DLD1 (cell line): ENCODE measurements around the gene TRIM44.

ENCODE experiments used
- in situ Hi-C: cut with HindIII; loops from 2 replicates; pipeline ENCODE4 v1.10.0; 2017; ENCODE audit warnings: low sequenced_read_pairs

Gene TRIM44, protein sequence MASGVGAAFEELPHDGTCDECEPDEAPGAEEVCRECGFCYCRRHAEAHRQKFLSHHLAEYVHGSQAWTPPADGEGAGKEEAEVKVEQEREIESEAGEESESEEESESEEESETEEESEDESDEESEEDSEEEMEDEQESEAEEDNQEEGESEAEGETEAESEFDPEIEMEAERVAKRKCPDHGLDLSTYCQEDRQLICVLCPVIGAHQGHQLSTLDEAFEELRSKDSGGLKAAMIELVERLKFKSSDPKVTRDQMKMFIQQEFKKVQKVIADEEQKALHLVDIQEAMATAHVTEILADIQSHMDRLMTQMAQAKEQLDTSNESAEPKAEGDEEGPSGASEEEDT

DNA sequence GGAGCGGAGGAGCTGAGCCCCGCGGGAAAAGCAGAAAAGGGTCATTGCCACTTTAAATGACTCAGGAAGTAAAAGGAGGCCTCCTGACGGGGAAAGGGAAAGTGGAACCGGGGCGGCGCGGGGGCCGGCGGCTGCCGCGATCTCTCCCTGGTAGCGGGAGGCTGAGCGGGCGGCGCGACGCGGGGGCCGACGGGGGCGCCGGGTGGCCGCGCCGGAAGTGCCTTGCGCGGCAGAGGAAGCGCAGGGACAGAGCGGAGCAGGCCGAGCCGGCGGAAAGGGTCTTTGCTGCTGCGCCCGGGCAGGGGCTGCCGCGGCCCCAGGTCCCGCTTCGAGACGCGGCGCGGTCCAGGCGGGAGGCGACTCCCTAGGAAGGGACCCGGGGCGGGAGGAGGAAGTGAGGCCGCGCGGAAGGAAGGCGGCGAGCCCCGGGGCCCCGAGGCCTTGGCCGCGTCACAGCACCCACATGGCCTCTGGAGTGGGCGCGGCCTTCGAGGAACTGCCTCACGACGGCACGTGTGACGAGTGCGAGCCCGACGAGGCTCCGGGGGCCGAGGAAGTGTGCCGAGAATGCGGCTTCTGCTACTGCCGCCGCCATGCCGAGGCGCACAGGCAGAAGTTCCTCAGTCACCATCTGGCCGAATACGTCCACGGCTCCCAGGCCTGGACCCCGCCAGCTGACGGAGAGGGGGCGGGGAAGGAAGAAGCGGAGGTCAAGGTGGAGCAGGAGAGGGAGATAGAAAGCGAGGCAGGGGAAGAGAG, at the start of gene TRIM44:
TSS of gene TRIM44 (plus strand) at position 127 of the 759 bp plus-strand sequence. CDS start at position 464, 337 bp downstream.
- in situ Hi-C loops: no loop called here

DNA sequence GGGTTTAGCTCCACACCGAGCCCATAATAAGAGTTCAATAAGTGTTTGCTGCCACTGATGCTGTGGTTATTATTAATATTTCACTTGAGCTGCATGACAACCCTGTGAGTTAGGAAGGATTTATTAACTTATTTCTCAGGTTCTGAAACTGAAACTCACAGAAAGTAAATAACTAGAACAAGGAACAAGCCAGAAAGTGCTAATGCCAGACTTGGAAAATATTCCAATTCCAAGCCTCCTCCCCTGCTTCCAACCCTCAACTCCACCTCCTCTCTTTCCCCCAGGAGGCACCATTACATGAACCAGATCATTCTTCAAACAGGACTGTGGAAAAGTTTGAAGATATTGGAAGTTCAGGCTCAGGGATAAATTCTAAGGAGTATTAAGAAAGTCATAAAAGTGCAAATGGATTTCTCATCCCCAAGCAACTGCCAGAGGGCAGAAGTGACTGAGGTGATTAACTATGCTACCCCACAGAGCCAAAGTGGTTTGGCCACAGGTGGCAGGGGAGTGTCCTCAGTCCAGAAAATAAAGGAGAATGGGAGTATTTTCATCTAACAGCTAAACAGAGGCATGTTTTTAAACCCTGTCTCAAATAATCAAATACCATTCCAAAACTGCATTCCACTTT, 47.5 kb upstream of the TRIM44 start:
- in situ Hi-C loops: loop anchor here (25.0 kb wide), 1 partner anchor 647 kb away; no protein-coding TSS in a partner anchor

GRCh38 chr11:35615921-35616900, 46.4 kb upstream of the TRIM44 start:
- in situ Hi-C loops: loop anchor here (25.0 kb wide), 1 partner anchor 646 kb away; no protein-coding TSS in a partner anchor

DNA sequence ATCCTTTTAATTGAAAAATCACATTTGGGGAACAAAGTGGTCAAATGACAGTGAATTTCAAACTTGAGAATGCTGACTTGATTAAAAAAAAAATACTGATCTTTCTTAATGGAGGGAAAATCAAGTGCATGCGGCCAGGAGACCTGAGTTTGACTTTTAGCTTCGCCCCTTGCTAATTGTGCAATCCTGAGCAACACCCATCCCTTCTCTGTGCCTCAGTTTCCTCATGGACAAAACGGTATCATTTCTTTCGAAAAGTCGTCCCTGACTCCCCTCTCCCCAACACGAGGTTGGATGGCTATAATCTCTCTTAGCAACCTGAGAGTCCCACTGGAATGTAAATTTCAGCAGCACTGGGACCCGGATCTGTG, 45.3 kb upstream of the TRIM44 start:
- in situ Hi-C loops: loop anchor here (25.0 kb wide), 1 partner anchor 645 kb away; no protein-coding TSS in a partner anchor

DNA sequence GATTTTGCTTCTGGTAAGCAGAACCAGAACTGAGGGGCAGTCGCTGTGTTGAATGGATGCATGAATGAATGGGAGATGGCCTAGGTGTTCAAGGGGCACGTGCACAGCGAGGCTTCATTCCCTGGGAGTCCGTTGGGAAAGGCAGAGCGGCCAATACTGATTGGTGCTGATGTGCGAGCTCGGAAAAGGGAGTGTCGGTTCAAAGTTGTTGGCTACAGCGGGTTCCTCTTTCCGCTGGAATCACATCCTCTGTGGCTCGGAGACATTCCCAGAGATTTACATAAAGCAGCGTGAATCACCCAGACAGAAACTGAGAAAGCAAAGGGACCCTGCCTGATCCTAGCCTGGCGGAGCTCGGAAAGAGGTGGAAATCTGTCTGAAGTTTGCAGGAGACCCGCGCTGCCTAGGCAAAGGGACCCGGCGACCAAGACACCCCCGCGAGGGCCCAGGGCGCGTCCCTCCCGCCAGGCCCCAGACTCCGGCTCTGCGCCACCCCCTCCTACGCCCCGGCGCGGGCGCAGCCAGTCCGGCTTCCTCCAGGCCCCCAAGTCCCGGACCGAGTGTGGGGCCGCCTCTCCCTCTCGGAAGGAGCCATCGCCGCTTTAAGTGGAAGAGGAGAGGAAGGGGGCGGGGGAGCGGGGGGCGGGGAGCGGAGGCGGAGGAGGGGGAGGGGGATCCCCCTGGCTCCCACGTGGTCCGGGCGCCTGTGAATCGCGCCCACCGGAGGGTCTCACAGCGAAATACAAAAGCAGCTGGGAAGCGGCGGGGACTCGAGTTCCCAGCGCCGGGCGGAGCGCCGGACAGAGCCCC, 44.7 kb upstream of the TRIM44 start, which contains the start of gene FJX1:
TSS of gene FJX1 (plus strand) at position 774 of the 810 bp plus-strand sequence. CDS start 177 bp downstream, outside the sequence.
- in situ Hi-C loops: loop anchor here (25.0 kb wide), 1 partner anchor 644 kb away; no protein-coding TSS in a partner anchor

- in situ Hi-C loops: loop anchor here (25.0 kb wide), 1 partner anchor 644 kb away; no protein-coding TSS in a partner anchor
Measured at GRCh38 chr11:35618497-35619115, 44.0 kb upstream of the TRIM44 start.

DNA sequence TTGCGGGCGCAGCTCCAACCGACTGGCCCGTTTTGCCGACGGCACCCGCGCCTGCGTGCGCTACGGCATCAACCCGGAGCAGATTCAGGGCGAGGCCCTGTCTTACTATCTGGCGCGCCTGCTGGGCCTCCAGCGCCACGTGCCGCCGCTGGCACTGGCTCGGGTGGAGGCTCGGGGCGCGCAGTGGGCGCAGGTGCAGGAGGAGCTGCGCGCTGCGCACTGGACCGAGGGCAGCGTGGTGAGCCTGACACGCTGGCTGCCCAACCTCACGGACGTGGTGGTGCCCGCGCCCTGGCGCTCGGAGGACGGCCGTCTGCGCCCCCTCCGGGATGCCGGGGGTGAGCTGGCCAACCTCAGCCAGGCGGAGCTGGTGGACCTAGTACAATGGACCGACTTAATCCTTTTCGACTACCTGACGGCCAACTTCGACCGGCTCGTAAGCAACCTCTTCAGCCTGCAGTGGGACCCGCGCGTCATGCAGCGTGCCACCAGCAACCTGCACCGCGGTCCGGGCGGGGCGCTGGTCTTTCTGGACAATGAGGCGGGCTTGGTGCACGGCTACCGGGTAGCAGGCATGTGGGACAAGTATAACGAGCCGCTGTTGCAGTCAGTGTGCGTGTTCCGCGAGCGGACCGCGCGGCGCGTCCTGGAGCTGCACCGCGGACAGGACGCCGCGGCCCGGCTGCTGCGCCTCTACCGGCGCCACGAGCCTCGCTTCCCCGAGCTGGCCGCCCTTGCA, 43.3 kb upstream of the TRIM44 start:
- in situ Hi-C loops: loop anchor here (25.0 kb wide), 1 partner anchor 643 kb away; no protein-coding TSS in a partner anchor

DNA sequence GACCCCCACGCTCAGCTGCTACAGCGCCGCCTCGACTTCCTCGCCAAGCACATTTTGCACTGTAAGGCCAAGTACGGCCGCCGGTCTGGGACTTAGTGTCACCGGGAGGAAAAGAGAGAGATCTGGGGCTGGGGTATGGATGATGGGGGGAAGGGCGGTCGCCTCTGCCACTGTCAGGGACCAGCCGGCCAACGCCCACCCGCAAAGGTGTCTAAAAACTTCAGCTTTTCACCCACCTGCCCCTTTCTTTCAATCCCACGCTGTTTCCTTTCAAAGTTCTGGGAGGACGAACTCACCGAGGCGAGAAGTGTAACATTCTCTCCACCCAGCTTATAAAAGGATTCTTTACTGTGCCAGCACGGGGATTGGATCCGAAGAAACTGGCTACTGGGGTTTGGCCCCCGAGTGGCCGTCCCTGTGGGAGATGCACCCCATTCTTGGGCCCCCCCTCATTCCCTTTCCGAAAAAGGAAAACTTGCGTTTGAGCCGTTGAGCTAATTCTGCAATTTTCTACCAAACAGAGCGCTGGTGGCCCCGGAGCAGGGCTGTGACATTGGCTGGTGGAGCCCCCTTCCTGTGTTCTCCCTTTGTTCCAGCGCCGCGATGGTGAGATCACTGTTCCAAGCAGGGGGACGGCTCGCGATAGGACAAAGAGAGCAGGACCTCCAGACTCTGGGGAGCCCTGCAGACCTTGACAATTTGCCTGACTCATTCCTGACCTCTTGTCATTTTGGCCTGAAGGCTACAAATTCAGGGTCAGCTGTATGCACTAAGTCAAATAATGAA, 42.5 kb upstream of the TRIM44 start:
- in situ Hi-C loops: loop anchor here (10.0 to 25.0 kb wide), 2 partner anchors 185 to 642 kb away; no protein-coding TSS in a partner anchor

GRCh38 chr11:35620795-35621194, 41.8 kb upstream of the TRIM44 start:
- in situ Hi-C loops: loop anchor here (10.0 to 25.0 kb wide), 2 partner anchors 184 to 642 kb away; no protein-coding TSS in a partner anchor

DNA sequence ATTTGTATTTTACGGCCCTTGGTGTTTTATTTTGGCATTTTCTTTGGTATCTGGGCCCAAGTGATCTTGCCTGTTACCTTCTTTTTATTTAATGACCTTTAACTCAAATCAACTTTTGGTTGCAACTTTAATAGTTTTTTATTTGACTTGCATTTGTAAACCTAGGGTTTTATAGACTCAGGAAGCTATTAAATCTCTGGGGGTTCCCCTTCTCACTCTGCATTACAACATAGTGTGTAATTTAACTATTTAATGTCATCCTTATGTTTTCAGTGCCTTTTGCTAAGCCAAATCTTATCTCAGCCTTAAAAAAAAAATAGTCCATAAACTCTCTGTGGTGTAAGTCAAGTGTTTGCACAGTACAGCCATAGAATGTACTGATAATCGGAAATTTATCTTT, 41.0 kb upstream of the TRIM44 start:
- in situ Hi-C loops: loop anchor here (10.0 to 25.0 kb wide), 2 partner anchors 183 to 641 kb away; no protein-coding TSS in a partner anchor

DNA sequence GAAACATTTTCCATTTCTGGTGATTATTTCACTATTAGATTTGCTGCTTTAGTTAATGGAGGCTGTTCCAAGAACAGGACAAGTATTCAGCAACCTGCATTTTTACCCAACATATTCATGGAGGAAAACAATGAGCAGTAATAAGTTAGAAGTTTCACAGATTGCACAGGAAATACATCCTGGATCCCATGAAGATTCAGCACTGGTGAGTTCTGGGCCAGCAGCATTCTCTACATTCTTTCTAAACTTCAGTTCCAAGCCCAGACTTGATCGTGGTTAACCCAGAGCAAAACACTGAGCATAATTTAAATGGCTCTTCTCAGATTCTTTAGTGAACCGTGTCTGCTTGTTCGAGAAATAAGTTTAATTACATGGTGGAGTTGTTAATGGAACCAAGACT, 40.5 kb upstream of the TRIM44 start:
- in situ Hi-C loops: loop anchor here (10.0 to 25.0 kb wide), 2 partner anchors 183 to 640 kb away; no protein-coding TSS in a partner anchor

GRCh38 chr11:35623621-35624168, 38.9 kb upstream of the TRIM44 start:
- in situ Hi-C loops: loop anchor here (10.0 to 25.0 kb wide), 2 partner anchors 181 to 639 kb away; no protein-coding TSS in a partner anchor

DNA sequence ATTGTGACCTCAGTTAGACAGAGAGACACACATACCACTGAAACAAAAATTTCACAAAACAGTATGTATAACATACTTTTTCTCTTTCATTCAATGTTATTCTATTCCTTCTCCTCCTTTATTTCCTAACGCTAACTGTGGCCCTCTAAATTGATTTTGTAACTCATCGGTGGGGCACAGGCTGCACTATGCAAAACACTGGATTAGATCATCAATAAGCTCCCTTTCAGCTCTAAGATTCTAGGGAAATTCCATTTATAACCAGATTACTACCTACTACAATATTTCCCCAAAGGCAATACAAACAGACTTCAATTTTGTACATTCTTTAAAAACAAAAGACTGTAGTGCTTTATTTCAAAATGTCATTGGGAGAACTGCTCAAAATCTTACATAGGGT, 38.3 kb upstream of the TRIM44 start:
- in situ Hi-C loops: loop anchor here (10.0 to 25.0 kb wide), 2 partner anchors 180 to 638 kb away; no protein-coding TSS in a partner anchor

- in situ Hi-C loops: loop anchor here (10.0 to 25.0 kb wide), 2 partner anchors 180 to 638 kb away; no protein-coding TSS in a partner anchor
Measured at GRCh38 chr11:35624781-35625180, 37.8 kb upstream of the TRIM44 start.

- in situ Hi-C loops: loop anchor here (10.0 kb wide), 1 partner anchor 178 kb away; no protein-coding TSS in a partner anchor
Measured at GRCh38 chr11:35626501-35626900, 36.1 kb upstream of the TRIM44 start.

GRCh38 chr11:35629511-35629910, 33.1 kb upstream of the TRIM44 start:
- in situ Hi-C loops: loop anchor here (10.0 kb wide), 1 partner anchor 175 kb away; no protein-coding TSS in a partner anchor
